Stimulated activated naive CD8-positive, alpha-beta T cell treated with anti-CD3 and anti-CD28 coated beads, Interleukin-15, Interleukin-2, amounts not matched to agents 100 U/mL and 50 U/mL, for 24 hours (primary cell): ENCODE measurements around the gene UFC1.
A peak's percentile ranks its signal among the peaks of the same experiment; 100 is the strongest.

Source experiments
- ATAC-seq: fragments of 150-1000 bp; cut with Tn5 transposase; one replicate; pipeline ENCODE4 v1.10.0; 2021
- DNase-seq: peaks from one replicate; pipeline ENCODE4 v3.0.0; 2021

The UFC1 gene

DNA sequence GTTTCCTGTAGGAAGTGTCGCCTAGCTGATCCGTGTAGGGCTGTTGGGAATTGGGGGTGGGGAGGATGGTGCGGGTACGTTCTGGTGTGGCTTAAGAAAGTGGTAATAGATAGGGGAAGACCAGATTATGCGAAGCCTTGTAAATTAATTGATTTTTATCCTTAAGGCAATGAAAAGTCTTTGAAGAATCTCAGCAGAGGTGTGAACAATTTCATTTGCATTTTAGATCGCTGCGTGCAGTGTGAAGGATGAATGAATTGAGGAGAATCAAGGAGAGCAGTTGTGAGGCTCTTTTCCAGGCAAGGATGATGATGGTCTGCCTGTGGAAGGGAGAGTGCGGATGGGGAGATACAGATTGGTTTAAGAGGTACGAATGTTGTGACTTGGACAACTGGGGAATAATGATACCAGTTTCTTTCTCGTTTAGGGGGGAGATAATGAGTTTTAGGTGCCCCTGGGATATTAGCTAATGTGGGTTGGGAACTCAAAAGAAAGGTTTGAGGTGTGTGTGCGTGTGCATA lies 20.5 kb upstream of the UFC1 start:
- ATAC-seq (no peak), DNase-seq (no peak)

DNA sequence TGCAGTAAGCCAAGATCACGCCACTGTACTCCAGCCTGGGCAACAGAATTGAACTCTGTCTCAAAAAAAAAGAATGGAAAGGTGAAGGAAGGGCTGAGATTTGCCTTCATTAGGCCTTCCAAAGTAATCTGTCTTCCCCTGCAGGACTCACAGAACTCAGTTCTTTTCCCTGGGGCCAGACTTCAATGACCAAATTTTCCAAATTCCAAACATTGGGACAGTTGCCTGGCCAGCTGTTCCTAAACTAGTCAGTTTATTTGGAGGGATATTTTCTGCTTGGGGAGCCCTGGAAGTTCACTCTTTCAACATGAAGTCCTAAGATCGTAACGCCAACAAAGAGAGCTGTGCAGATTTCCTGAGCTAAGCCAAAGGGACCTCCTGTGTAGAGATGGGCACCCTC lies 15.9 kb upstream of the UFC1 start:
- ATAC-seq, result no peak

DNA sequence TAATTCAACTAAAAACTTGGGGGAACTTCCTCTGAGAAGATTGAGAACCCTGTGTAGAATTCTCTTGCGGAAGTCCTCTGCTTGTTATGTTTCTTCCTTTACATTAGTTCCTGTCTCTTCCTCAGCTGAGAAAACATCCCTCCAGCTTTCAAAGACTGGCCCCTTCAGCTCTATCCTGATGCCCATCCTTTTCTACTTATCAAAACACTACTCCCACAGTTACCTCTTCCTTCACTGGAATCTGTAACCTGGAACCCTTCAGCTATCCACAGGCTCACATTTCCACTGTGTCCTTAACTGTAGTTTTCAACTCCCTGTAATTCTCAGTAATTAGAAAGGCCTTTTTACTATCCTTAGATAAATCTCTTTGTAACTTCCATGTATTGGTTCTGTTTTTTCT lies 15.3 kb upstream of the UFC1 start:
- DNase-seq (no peak), ATAC-seq (no peak)

More for the DNA sequence above, 15.9 kb upstream of the UFC1 start:
- no peak for DNase-seq

- DNase-seq (peak; percentile 53), ATAC-seq (no peak)
Measured at GRCh38 chr1:161139766-161140165, 14.0 kb upstream of the UFC1 start.

DNA sequence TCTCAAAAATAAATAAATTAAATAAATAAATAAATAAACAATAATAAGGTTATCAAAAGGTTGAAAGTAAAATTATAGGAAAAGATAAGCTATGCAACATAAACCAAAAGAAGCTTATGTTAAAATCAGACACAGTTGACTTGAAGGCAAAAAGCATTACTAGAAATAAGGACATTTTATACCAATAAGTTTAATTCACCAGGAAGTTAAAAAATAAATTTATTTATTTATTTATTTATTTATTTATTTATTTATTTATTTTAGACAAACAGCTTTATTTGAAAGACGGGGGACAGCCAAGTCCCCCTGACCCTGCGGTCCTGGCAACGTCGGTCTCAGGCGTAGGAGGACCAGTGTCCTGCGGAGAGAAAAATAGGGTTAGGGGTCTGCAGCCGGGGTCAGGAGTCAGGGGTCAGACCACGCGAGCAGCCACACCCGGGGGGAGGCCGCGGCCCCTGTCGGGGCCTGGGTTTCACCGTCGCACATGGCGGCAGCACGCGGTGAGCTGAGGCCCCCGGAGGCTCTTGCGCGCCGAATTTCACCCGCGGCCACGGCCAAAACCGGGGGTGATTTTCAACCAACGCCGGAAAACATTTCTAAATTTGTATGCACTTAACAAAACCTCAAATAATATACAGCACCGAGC lies 12.9 kb upstream of the UFC1 start:
- no peak for ATAC-seq

GRCh38 chr1:161145832-161146231 lies 7.9 kb upstream of the UFC1 start:
- no peak for ATAC-seq
- DNase-seq, result no peak

More for the DNA sequence above, 12.9 kb upstream of the UFC1 start:
- DNase-seq, result no peak

- DNase-seq (no peak), ATAC-seq (no peak)
Measured at GRCh38 chr1:161153176-161153575, 602 bp upstream of the UFC1 start.

DNA sequence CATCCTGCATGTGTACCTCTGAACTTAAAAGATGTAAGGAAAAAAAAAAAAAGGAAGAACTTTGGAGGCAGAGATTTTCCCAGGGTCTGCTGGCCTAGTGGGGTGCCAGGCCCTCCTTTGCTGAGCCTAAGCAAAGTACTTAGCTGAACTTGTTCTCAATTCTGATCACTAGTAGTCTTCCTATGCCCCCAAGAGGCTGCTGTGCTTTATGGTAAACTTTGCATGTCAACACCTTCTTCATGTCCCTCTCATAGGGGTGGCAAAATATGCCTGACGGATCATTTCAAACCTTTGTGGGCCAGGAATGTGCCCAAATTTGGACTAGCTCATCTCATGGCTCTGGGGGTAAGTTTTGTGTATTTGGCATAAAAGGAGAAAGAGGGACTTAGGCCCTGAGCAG lies 4.1 kb downstream of the UFC1 start:
- ATAC-seq (no peak), DNase-seq (no peak)

DNA sequence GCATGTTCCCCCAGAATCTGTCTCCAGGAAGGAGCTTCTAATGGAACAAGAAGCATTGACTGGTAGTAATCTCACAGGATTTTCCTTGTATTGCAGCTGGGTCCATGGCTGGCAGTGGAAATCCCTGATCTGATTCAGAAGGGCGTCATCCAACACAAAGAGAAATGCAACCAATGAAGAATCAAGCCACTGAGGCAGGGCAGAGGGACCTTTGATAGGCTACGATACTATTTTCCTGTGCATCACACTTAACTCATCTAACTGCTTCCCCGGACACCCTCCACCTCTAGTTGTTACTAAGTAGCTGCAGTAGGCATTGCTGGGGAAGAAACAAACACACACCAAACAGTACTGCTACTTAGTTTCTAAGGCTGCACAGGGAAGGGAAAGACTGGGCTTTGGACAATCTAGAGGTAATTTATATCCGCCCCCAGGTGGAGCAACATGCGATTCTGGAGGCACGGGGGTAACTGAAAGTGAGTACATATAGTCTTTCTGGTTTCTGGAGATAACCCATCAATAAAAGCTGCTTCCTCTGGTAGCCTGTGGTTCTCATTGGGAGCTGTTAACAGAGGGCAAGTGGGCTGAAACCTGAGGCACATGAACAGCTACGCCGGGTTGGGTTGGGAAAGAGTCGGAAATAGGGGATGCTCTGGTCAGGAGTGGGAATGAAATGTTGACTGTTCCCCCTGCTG lies 4.7 kb downstream of the UFC1 start:
- ATAC-seq (no peak), DNase-seq (no peak)

DNA sequence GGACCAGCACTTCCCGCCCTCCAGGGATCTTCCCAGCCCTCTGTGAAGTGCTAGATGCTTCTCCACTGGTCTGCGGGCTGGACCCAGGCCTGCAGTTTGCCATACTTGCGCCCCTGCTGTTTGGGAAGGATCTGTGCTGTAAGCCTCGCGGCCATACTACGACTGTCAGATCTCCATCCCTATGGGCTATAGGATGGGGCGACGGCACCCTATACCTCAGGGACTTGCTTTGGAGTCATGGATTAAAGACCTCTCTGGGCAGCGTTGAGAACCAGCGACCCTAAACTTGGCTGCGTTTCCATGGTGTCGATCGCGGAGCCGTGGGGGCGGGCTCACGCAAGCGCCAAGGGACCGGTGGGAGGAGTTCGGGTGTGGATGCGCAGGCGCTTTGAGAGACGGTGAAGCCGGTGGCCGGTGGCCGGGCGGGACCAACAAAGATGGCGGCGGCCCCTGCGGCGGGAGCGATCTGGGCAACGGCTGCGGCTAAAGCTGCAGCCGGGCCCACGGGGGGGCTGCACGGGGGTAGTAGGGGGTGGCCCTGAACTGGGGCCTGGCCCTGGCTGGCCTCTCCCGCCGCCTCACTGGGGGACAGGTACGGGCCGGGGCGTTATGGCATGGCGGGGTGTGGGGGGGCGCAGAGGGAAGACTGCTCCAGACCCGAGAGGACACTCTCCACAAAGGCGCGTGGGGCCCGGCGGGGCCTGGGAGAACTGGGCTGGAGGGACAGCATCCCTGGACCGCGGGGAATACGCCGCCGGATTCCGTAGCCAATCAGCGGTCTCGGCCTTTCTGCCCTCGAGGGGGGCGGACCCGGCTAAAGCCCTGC lies 5.5 kb downstream of the UFC1 start, which contains the start of gene USP21:
Gene USP21, plus strand, starts transcription at position 414 of the 826 bp plus-strand sequence. CDS start 1,141 bp downstream, outside the sequence.
- DNase-seq, result peak; percentile 95
- peak; percentile 88 for ATAC-seq

- ATAC-seq (no peak), DNase-seq (no peak)
Measured at GRCh38 chr1:161159913-161160243, 6.1 kb downstream of the UFC1 start.

DNA sequence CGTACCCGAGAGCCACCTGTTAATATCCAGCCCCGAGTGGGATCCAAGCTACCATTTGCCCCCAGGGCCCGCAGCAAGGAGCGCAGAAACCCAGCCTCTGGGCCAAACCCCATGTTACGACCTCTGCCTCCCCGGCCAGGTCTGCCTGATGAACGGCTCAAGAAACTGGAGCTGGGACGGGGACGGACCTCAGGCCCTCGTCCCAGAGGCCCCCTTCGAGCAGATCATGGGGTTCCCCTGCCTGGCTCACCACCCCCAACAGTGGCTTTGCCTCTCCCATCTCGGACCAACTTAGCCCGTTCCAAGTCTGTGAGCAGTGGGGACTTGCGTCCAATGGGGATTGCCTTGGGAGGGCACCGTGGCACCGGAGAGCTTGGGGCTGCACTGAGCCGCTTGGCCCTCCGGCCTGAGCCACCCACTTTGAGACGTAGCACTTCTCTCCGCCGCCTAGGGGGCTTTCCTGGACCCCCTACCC lies 6.9 kb downstream of the UFC1 start:
- ATAC-seq, result no peak
- DNase-seq, result no peak

GRCh38 chr1:161161652-161162051 lies 7.9 kb downstream of the UFC1 start:
- DNase-seq (no peak), ATAC-seq (no peak)

GRCh38 chr1:161162052-161162451 lies 8.3 kb downstream of the UFC1 start:
- no peak for DNase-seq
- no peak for ATAC-seq

DNA sequence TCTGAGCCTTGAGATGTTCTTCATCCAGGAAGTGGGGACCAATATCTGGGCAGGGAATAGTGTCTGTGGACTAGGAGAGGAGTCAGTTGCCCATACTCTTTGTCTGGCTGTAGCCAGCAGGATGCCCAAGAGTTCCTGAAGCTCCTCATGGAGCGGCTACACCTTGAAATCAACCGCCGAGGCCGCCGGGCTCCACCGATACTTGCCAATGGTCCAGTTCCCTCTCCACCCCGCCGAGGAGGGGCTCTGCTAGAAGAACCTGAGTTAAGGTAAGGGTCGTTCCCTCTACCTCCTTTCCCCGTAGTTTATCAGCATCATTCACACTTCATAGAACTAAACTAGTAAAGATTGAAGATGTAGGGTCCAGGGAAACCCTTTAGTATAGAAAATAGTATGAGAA lies 9.0 kb downstream of the UFC1 start:
- ATAC-seq (no peak), DNase-seq (no peak)

- ATAC-seq, result no peak
- DNase-seq, result no peak
Measured at GRCh38 chr1:161163793-161164192, 10.0 kb downstream of the UFC1 start.

- ATAC-seq (no peak), DNase-seq (no peak)
Measured at GRCh38 chr1:161164901-161165610, 11.3 kb downstream of the UFC1 start.

GRCh38 chr1:161165742-161166668 lies 12.2 kb downstream of the UFC1 start, which contains the start of gene PPOX:
Gene PPOX, plus strand, starts transcription at chr1:161166426. Its CDS starts 422 bp downstream, at chr1:161166848.
- ATAC-seq (peak; percentile 98), DNase-seq (peak; percentile 90)

- ATAC-seq (no peak), DNase-seq (no peak)
Measured at GRCh38 chr1:161166669-161167548, 13.1 kb downstream of the UFC1 start.

DNA sequence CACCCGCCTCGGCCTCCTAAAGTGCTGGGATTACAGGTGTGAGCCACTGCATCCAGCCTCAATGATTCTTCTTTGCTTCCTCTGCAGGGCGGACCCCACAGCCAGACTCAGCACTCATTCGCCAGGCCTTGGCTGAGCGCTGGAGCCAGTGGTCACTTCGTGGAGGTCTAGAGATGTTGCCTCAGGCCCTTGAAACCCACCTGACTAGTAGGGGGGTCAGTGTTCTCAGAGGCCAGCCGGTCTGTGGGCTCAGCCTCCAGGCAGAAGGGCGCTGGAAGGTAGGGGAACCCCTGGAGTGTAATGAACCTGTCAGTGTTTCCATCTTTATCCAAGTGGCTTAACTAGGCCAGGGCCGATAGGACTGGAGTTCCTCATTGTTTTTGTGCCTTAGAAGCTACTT lies 15.1 kb downstream of the UFC1 start:
- no peak for DNase-seq
- no peak for ATAC-seq
